PC-9 (cell line): ENCODE measurements around the gene DOCK11. TPM values are rescaled to one million over a fixed set of nuclear protein-coding genes. Genes with fewer than 3 reads are reported as not detected.

Experiments
- BruUV-seq: library from RNA; stranded (reverse); fragments of 400-500 nt; replicated peaks from 2 replicates; lab custom pipeline; 2021; lab: Mats Ljungman, UMichigan
- CTCF ChIA-PET: fragments of 300-600 bp; sonication (Branson Sonifier 250); formaldehyde crosslinking; loops from one replicate; lab custom pipeline; 2022; ENCODE audit warnings: antibody characterized with exemption; lab: Charles Lee
- POLR2A ChIA-PET: fragments of 300-600 bp; sonication (Branson Sonifier 250); formaldehyde crosslinking; loops from one replicate; lab custom pipeline; 2022; ENCODE audit warnings: antibody characterized with exemption; ENCODE audit not compliant: unreplicated experiment; lab: Charles Lee
- DNase-seq, 2 experiments: peaks; one replicate each; pipeline versions ENCODE4 v3.0.0 to v3.0.0-alpha.2; 2015 to 2022; ENCODE audit warnings: mixed read lengths in 1 of 2
- H2AFZ ChIP-seq: fragments of 200-600 bp; sonication (generic); 2 replicates; pipeline ENCODE4 v1.8.1; 2017; ENCODE audit warnings: antibody characterized with exemption
- H3F3A ChIP-seq: fragments of 200-600 bp; sonication (generic); 2 replicates; pipeline ENCODE4 v1.8.1; 2017; ENCODE audit warnings: antibody characterized with exemption, mild to moderate bottlenecking, low read depth; ENCODE audit not compliant: insufficient read depth
- H3K27ac ChIP-seq: fragments of 200-600 bp; sonication (generic); 2 replicates; pipeline ENCODE4 v1.6.1; 2016; ENCODE audit warnings: mixed run types
- H3K27me3 ChIP-seq: fragments of 200-600 bp; sonication (generic); 2 replicates; pipeline ENCODE4 v1.6.1; 2016; ENCODE audit warnings: low read depth, mixed run types; ENCODE audit not compliant: insufficient read depth
- H3K36me3 ChIP-seq: fragments of 200-600 bp; sonication (generic); 2 replicates; pipeline ENCODE4 v1.6.1; 2016; ENCODE audit warnings: low read depth, mixed run types
- H3K4me1 ChIP-seq: fragments of 200-600 bp; sonication (generic); replicated peaks from 2 replicates; pipeline ENCODE4 v1.6.1; 2016; ENCODE audit warnings: mixed run types; ENCODE audit not compliant: insufficient read depth
- H3K4me2 ChIP-seq: fragments of 200-600 bp; sonication (generic); 2 replicates; pipeline ENCODE4 v1.6.1; 2017; ENCODE audit warnings: mixed run types
- H3K4me3 ChIP-seq: fragments of 200-600 bp; sonication (generic); 2 replicates; pipeline ENCODE4 v1.6.1; 2016; ENCODE audit warnings: mixed run types
- H3K79me2 ChIP-seq: fragments of 200-600 bp; sonication (generic); 2 replicates; pipeline ENCODE4 v1.6.1; 2017; ENCODE audit warnings: low read depth, mixed run types
- H3K9me2 ChIP-seq: fragments of 200-600 bp; sonication (generic); 2 replicates; pipeline ENCODE4 v1.8.1; 2017; ENCODE audit warnings: mild to moderate bottlenecking; ENCODE audit not compliant: insufficient read depth
- H3K9me3 ChIP-seq: fragments of 200-600 bp; sonication (generic); 2 replicates; pipeline ENCODE4 v1.8.1; 2016; ENCODE audit warnings: low read depth; ENCODE audit not compliant: insufficient read depth
- H4K20me1 ChIP-seq: fragments of 200-600 bp; sonication (generic); 2 replicates; pipeline ENCODE4 v1.8.1; 2017; ENCODE audit not compliant: insufficient read depth
- EZH2 ChIP-seq: fragments of 200-600 bp; sonication (generic); IDR thresholded peaks from 2 replicates; pipeline ENCODE4 v1.8.0; 2017; ENCODE audit warnings: antibody characterized with exemption, low read depth
- intact Hi-C: fragments of 100-400 bp; cut with micrococcal nuclease; formaldehyde crosslinking; loops from one replicate; pipeline ENCODE4 v1.10.0; 2022; ENCODE audit not compliant: unreplicated experiment
- total RNA-seq: library from RNA; stranded (reverse); gene quantifications from 2 replicates; pipeline ENCODE4 v1.2.3, GENCODE V29; 2021
- TF ChIP-seq, protein P1 (sequence below): fragments of 200-600 bp; sonication (generic); conservative IDR thresholded peaks from 2 replicates; pipeline ENCODE4 v1.6.1; 2017; ENCODE audit warnings: mixed run types, antibody characterized with exemption, mild to moderate bottlenecking, moderate library complexity

The DOCK11 gene
- total RNA-seq, 1 experiment from 2014 or later, result 9.0 TPM

DNA sequence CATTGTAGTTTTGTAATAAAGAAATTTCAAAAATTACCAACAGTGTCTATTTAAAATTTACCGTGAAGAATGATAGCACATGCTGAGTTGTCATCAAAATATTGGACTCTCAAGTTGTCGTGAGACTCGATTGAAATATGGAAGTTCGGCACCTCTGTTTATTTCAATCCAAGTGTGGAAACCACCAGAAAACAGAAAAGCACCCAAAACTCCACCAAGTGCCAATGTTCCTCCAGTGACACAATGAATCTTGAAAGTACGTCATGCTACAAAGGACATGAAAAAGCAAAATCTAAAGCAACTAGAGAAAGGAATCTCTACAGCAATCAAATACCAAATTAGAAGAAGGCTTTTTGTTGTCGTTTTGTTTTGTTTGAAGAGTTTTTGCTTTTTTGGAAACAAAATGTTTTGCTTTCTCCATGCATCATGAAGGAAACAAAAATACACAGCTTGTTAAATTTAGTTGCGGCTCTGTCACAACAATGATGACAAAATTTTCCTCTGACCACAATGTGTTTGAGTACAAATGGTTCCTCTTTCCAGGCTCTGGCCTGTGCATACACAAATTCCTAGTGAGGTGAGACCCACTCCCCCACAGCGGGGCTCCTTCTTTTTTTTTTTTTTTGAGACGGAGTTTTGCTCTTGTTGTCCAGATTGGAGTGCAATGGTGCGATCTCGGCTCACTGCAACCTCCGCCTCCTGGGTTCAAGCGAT, 222.2 kb downstream of the DOCK11 start:
- Histone ChIP-seq H3K79me2 (no peaks in the 10 kb centered on the region), H3K27me3 (no peaks in the 10 kb centered on the region), H3K27ac (no peak overlapping the region), H3K9me2 (no peaks in the 10 kb centered on the region), H3K4me3 (no peak overlapping the region), H4K20me1 (no peaks in the 10 kb centered on the region), H3K9me3 (no peaks in the 10 kb centered on the region), H3K4me1 (peaks cover under 1% of the 10 kb centered on the region; the same call in 1 of the 2 replicates), H3F3A (no peaks in the 10 kb centered on the region), H3K4me2 (no peak overlapping the region), H3K36me3 (no peaks in the 10 kb centered on the region), H2AFZ (no peak overlapping the region)
- no peak for DNase-seq
- no TSS peak for BruUV-seq
- CTCF ChIA-PET, result no interaction called here
- TF ChIP-seq, protein P1, sequence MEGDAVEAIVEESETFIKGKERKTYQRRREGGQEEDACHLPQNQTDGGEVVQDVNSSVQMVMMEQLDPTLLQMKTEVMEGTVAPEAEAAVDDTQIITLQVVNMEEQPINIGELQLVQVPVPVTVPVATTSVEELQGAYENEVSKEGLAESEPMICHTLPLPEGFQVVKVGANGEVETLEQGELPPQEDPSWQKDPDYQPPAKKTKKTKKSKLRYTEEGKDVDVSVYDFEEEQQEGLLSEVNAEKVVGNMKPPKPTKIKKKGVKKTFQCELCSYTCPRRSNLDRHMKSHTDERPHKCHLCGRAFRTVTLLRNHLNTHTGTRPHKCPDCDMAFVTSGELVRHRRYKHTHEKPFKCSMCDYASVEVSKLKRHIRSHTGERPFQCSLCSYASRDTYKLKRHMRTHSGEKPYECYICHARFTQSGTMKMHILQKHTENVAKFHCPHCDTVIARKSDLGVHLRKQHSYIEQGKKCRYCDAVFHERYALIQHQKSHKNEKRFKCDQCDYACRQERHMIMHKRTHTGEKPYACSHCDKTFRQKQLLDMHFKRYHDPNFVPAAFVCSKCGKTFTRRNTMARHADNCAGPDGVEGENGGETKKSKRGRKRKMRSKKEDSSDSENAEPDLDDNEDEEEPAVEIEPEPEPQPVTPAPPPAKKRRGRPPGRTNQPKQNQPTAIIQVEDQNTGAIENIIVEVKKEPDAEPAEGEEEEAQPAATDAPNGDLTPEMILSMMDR, result no peak
- TF ChIP-seq EZH2, result no peak
- intact Hi-C loops, result no loop called here
- POLR2A ChIA-PET, result interaction anchor here (0.7 kb wide), 1 partner anchor 13 kb away, joined by 17 read pairs; no protein-coding TSS in a partner anchor

DNA sequence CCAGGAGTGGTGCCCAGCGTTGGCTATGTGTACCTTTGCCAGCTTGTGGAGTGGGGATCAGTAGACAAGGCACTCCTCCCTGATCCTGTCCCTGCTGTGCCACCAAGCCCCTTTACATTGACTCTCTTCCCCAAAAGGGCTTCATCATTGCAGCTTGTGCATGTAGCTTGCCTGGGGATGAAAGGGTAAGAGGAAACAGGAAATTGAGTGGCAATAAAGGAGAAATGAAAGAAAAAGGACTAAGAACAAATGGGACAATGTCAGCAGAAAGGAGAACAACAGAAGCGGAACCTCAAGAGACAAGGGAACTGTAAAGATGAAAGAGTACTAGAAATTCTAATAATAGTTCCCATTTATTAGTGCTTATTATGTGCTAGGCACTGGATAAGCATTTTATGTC, 223.1 kb downstream of the DOCK11 start:
- ChIA-PET CTCF (no interaction called here), POLR2A (no interaction called here)
- no TSS peak for BruUV-seq
- Histone ChIP-seq H2AFZ (no peak overlapping the region), H3K27ac (no peak overlapping the region), H3K79me2 (no peaks in the 10 kb centered on the region), H4K20me1 (no peaks in the 10 kb centered on the region), H3K4me3 (no peak overlapping the region), H3K9me2 (no peaks in the 10 kb centered on the region), H3K4me2 (no peak overlapping the region), H3K9me3 (no peaks in the 10 kb centered on the region), H3K36me3 (no peaks in the 10 kb centered on the region), H3K27me3 (no peaks in the 10 kb centered on the region), H3K4me1 (peaks cover 9% of the 10 kb centered on the region), H3F3A (no peaks in the 10 kb centered on the region)
- no peak for TF ChIP-seq EZH2
- TF ChIP-seq, protein P1, result no peak
- intact Hi-C loops, result no loop called here
- DNase-seq, result no peak

DNA sequence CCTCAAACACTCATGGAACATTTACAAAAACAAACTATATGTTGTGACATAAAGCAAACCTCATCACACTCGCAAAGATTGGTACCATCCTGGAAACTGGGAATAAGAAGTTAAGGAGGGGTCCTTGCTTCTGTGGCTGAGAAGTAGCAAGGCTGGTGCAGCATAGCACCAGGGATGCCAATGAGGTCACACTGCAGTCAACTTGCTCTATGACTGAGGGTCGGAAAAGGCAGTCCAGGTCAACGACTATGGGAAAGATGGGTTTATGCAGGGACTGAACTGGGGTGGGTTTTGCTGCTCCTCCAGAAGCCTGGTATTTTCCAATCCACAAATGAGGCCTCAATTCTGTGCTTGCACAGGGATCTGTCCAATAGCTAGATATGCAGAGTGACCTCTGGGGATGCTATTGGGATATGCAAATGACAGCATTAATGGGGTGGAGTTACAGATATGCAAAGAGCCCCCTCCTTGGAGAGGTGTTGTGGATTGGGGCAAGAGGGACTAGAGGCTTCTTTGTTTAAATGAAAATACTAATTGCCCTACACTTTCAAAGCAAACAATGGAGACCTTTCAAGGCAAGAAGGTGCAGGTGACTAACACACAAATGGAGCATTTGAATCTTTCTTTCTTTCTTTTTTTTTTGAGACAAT, 224.6 kb downstream of the DOCK11 start:
- DNase-seq, result no peak
- ChIA-PET POLR2A (no interaction called here), CTCF (no interaction called here)
- Histone ChIP-seq H3K9me2 (no peaks in the 10 kb centered on the region), H3F3A (peaks cover under 1% of the 10 kb centered on the region; the same call in 1 of the 2 replicates), H2AFZ (no peak overlapping the region), H3K4me2 (no peak overlapping the region), H3K27me3 (no peaks in the 10 kb centered on the region), H3K27ac (no peak overlapping the region), H3K4me3 (no peak overlapping the region), H4K20me1 (no peaks in the 10 kb centered on the region), H3K4me1 (peaks cover 18% of the 10 kb centered on the region), H3K79me2 (no peaks in the 10 kb centered on the region), H3K36me3 (no peaks in the 10 kb centered on the region), H3K9me3 (no peaks in the 10 kb centered on the region)
- BruUV-seq, result no TSS peak
- intact Hi-C loops, result loop anchor here (10.0 kb wide), 1 partner anchor 325 kb away; no protein-coding TSS in a partner anchor
- TF ChIP-seq EZH2, result no peak
- TF ChIP-seq, protein P1, result no peak
